ENCODE data around the gene C4A. TPM values are rescaled to one million over a fixed set of nuclear protein-coding genes. Genes with fewer than 3 reads are reported as not detected.
"Not testable (repeated sequence)": the region's sequence is repeated elsewhere in the genome, so short reads cannot be mapped to it uniquely, and the experiment has no call there.

The C4A gene
- total RNA-seq, 1 donor from 2014 or later, result 0.46 TPM

- not testable (repeated sequence) for DNase-seq (ENCODE audit: low read depth, low spot score)
Measured at GRCh38 chr6:32022100-32022499, 40.2 kb downstream of the C4A start.

- DNase-seq (ENCODE audit: low read depth, low spot score), result not testable (repeated sequence)
Measured at GRCh38 chr6:32028631-32029030, 46.8 kb downstream of the C4A start.

- not testable (repeated sequence) for DNase-seq (ENCODE audit: low read depth, low spot score)
Measured at GRCh38 chr6:32029553-32029952, 47.7 kb downstream of the C4A start.

GRCh38 chr6:32035283-32036013 is 53.6 kb downstream of the C4A start:
- DNase-seq (ENCODE audit: low read depth, low spot score), result not testable (repeated sequence)

GRCh38 chr6:32037136-32037535 is 55.3 kb downstream of the C4A start:
- not testable (repeated sequence) for DNase-seq (ENCODE audit: low read depth, low spot score)

GRCh38 chr6:32037598-32038524 is 56.0 kb downstream of the C4A start, which contains the start of gene CYP21A2:
CYP21A2 (plus strand) TSS chr6:32038415; CDS start chr6:32038423, 8 bp downstream.
- DNase-seq (ENCODE audit: low read depth, low spot score), result not testable (repeated sequence)

- not testable (repeated sequence) for DNase-seq (ENCODE audit: low read depth, low spot score)
Measured at GRCh38 chr6:32038878-32039277, 57.0 kb downstream of the C4A start.

GRCh38 chr6:32039321-32040274 is 57.7 kb downstream of the C4A start:
- not testable (repeated sequence) for DNase-seq (ENCODE audit: low read depth, low spot score)

GRCh38 chr6:32040299-32041049 is 58.6 kb downstream of the C4A start:
- DNase-seq (ENCODE audit: low read depth, low spot score), result not testable (repeated sequence)

GRCh38 chr6:32041050-32041321 is 59.1 kb downstream of the C4A start:
- not testable (repeated sequence) for DNase-seq (ENCODE audit: low read depth, low spot score)

- DNase-seq (ENCODE audit: low read depth, low spot score), result not testable (repeated sequence)
Measured at GRCh38 chr6:32041385-32041784, 59.5 kb downstream of the C4A start.

- not testable (repeated sequence) for DNase-seq (ENCODE audit: low read depth, low spot score)
Measured at GRCh38 chr6:32042276-32042675, 60.4 kb downstream of the C4A start.

- not testable (repeated sequence) for DNase-seq (ENCODE audit: low read depth, low spot score)
Measured at GRCh38 chr6:32043589-32044380, 61.9 kb downstream of the C4A start.

- DNase-seq (ENCODE audit: low read depth, low spot score), result not testable (repeated sequence)
Measured at GRCh38 chr6:32044916-32045315, 63.1 kb downstream of the C4A start.

GRCh38 chr6:32045811-32046449 is 64.1 kb downstream of the C4A start:
- DNase-seq (ENCODE audit: low read depth, low spot score), result no peak

- DNase-seq (ENCODE audit: low read depth, low spot score), result no peak
Measured at GRCh38 chr6:32046450-32047083, 64.7 kb downstream of the C4A start.

- no peak for DNase-seq (ENCODE audit: low read depth, low spot score)
Measured at GRCh38 chr6:32047084-32047478, 65.2 kb downstream of the C4A start.

GRCh38 chr6:32047539-32047854 is 65.6 kb downstream of the C4A start:
- no peak for DNase-seq (ENCODE audit: low read depth, low spot score)

Data from pulmonary artery endothelial cell (primary cell).